ENCODE measurements around the gene LCE2B.

Gene LCE2B

DNA sequence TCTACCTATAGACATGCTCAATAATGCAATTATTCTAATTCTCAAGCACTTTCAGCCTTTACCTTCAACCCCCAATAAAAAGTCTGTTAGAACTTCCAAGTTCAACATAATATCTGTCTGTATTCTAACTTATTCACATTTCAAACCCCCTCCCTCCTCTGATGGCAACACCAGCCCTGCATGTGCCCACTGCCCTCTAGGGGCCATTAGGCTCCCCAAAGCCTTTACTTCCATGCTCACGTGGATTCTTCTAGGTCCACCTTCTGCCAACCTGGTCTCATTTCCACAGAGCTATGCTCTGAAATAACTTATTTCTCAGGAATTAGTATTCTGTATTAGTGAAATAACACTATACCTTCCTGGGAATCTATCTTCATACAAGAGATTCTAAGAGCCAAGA is 49.7 kb downstream of the LCE2B start:
- no peak for DNase-seq (ENCODE audit: low spot score)

All from cerebellar cortex (tissue), 1 donor.